CD4-positive, alpha-beta T cell treated with Interleukin-15 for 4 hours (primary cell): ENCODE data around the gene CFAP77.

Source experiments
- DNase-seq: peaks from one replicate; pipeline ENCODE4 v3.0.0-alpha.2; 2020; ENCODE audit warnings: low spot score

Gene CFAP77

GRCh38 chr9:132517815-132518550 lies 108.0 kb downstream of the CFAP77 start:
- DNase-seq, result no peak

DNA sequence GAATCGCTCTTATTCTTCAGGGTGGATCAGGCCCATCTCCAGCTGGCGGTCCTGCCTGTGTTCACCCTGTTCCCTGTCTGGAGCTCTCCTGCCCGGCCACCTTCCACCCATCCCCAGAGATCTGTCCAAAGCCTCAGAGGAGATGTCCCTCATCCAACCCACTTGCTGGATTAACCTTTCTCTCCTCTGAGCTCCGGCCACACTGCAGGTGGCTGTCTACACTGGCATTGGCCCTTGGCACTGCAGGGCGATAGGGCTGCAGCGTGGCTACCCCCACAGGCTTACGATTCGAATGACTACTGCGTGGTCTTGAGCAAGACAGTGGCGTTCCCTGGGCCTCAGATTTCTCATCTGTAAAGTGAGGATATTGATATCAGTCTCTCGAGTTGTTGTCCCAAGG lies 108.6 kb downstream of the CFAP77 start:
- no peak for DNase-seq

- DNase-seq, result no peak
Observed at GRCh38 chr9:132519033-132519432, 109.0 kb downstream of the CFAP77 start.

GRCh38 chr9:132520612-132521011 lies 110.6 kb downstream of the CFAP77 start:
- DNase-seq, result no peak

DNA sequence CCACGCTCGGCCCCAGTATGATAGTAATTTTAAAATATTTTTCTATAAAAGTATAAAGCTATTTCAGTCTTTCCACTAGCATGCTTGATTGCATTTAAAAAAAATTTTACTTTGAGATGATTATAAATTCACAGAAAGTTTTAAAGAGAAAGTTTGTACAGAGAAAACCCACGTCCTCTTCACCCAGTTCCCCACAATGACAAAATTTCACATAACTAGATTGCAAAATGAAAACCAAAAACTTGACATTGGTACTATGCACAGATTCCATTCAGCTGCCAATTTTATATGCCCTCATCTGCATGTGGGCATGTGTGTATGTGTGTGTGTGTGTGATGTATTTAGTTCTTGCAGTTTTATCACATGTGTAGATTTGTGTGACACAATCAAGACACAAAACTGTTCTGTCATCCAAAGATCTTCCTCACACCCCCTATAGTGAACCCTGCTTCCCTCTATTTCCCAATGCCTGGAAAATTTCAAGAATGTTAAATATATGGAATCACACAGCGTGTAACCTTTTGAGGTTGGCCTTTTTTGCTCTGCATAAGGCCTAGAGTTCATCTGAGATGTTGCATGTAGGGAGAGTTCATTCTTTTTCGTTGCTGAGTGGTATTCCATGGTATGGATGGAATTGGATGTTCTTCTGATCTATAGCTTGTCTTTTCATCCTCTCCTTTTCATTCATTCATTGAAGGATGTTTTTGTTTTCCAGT lies 115.5 kb downstream of the CFAP77 start:
- no peak for DNase-seq

DNA sequence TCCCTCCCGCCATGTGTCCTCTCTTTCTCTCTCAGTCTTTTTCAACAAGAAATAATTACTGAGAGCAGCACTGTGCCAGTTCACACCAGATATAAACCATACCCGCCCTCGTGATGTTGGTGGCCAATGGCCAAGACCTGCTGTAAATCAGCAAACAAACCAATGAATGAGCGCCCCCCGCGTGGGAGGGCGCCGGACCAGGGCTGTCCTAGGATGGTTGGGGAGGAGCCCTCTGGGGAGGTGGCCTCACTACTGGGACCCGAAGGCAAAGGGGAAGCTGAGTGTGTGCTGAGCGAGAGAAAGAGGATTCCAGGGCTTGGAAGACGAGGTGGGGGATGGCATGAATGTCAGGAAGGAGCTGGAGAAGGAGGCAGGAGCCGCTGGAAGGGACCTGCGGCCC lies 121.2 kb downstream of the CFAP77 start:
- DNase-seq, result no peak

- DNase-seq, result no peak
Observed at GRCh38 chr9:132531710-132532570, 121.9 kb downstream of the CFAP77 start.

- DNase-seq, result no peak
Observed at GRCh38 chr9:132534832-132535231, 124.8 kb downstream of the CFAP77 start.

DNA sequence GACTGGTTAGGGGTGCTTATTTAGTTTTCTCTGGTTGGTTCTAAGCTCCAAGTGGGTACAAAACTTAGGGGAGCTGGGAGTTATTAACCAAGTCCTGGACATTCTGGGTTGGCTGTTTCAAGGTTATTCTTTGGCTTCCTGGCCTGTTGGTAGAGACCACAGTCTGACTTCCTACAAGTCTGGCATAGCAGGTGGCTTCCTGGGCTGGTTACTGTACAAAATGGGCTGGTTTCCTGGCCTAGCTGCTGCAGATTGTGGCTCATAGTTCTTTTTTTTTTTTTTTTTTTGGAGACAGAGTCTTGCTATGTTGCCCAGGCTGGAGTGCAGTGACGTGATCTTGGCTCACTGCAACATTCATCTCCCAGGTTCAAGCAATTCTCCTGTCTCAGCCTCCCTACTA lies 126.1 kb downstream of the CFAP77 start:
- no peak for DNase-seq

DNA sequence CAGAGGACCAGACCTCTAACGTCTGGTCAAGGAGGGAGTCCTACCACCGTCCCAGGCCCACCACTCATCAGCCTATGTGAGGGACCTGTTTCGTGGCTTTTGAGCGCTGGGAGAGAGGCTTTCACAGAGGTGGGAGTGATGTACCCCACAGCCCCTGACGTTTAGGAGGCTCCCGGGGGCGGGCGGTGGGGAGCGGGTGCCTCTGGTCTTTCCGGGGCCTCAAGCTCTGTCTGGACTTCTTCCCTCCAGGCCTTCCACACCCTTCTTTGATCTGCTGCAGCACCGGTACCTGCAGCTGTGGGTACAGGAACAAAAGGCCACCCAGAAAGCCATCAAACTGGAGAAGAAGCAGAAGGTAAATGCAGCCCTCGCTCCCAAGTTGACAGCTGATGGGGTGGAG lies 127.3 kb downstream of the CFAP77 start:
- no peak for DNase-seq

DNA sequence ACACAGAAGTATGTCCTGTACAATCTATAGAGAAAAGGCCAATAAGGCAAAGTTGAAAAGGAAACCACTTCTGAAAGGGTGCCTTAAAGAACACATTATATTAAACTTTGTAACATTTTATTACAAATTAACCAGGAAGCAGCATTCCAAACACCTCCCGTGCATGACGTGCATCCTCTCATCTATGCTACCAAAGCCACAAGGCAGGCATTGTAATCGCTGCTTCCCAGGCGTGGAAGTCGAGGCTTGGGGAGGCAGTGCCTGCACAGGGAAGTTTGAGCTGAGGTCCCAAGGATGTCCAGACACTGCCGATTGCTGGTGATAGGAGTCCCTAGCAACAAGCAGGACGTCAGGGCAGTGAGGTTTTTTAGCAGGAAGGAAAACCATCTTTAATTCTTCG lies 128.1 kb downstream of the CFAP77 start:
- no peak for DNase-seq

DNA sequence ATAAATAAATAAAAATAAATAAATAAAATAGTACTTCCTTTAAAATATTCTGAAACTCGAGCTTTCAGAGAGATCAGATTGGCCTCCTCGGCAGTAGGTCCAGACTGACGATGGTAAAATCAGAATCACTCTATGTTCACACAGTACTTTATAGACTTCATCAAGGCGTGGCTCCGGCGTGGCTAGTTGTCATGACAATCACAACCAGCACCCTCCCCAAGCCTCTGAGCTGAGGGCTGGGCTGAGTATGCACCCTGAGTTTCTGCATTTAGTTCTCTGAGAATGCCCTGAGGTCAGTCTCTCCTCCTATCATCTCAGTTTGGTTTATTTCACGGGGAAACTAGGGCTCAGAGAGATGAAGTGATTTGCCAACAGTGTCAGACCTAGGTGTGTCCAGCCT lies 129.1 kb downstream of the CFAP77 start:
- no peak for DNase-seq

DNA sequence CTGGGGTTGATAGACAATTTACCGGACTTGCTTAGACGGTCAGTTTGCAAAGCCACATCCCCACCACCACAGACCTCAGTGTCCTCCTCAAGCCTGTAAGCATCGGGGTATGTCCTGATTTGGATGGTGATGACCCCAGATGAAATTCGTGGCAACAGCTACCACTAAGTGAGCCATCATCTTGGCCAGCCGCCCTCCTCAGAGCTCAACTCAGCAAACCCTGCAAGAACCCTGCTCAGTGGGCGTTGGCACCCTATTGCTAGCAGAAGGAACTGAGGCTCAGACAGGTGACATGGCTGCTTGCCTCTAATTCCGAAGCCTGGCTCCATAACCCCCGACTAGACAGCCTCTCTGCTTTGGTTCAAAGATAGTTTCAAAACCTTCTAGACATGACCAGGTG lies 131.0 kb downstream of the CFAP77 start:
- DNase-seq, result no peak

DNA sequence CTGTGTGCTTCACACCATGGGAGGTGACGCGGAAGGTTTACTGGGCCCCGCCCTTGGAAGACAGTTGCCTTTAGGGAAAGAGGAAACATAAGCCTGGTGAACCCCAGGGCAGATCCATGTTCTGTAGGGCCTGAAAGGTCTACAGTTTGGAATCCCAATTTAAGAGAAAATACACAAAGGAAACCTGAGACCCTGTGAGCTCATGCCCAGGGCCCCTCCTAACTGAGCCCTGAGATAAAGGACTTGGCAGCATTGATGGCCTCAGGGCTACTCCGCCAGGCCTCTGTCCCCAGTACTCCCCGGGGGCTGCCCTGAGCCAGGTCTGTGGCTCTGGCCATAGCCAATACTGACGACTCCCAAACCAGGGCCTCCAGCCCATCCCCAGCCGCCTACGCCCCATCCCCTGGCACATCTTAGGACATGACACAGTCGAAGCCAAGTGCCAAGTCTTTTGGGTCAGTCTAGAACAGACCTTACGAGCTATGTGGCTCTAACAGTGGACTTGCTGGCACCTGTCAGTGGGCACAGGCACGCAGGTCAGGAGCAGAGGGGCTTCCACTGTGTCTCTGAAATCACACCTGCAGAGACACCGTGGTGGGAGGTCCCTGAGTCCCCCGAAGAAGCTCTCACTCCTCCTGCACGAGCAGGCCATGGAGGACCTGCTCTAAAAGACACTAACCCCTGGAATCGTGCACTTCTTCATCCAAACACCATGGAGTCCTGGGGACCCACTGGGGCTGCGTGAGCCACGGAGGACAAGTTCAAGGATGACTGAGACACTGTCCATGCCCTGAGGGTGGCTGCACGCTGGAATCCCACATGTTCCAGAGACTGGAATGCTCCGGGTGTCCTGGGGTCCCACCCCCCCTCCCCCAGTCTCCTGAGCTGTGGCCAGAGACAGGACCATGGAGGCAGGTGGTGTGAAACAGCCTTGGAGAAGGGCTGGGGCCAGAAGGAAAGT lies 132.1 kb downstream of the CFAP77 start:
- DNase-seq, result no peak

- DNase-seq, result no peak
Observed at GRCh38 chr9:132543251-132543650, 133.2 kb downstream of the CFAP77 start.

DNA sequence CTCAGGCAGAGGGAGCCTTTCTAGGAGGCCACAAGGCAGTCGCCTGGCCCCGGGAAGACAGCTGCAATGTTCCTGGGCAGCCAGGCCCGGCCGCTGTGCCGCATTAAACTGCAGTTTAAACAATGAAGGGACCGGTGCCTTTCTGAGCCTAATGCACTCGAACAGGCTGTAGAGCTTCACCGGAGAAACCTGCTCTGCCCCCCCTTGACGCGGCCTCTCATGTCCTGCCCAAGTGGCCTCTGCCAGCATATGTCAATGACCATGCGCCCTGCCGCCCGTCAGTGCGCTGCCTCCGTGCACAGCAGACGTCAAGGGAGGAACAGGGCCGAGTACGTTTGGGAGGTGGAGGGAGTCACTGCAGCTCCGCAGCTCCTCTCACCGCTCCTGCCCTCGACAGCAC lies 133.9 kb downstream of the CFAP77 start:
- DNase-seq, result no peak

GRCh38 chr9:132545578-132545977 lies 135.6 kb downstream of the CFAP77 start:
- DNase-seq, result no peak

DNA sequence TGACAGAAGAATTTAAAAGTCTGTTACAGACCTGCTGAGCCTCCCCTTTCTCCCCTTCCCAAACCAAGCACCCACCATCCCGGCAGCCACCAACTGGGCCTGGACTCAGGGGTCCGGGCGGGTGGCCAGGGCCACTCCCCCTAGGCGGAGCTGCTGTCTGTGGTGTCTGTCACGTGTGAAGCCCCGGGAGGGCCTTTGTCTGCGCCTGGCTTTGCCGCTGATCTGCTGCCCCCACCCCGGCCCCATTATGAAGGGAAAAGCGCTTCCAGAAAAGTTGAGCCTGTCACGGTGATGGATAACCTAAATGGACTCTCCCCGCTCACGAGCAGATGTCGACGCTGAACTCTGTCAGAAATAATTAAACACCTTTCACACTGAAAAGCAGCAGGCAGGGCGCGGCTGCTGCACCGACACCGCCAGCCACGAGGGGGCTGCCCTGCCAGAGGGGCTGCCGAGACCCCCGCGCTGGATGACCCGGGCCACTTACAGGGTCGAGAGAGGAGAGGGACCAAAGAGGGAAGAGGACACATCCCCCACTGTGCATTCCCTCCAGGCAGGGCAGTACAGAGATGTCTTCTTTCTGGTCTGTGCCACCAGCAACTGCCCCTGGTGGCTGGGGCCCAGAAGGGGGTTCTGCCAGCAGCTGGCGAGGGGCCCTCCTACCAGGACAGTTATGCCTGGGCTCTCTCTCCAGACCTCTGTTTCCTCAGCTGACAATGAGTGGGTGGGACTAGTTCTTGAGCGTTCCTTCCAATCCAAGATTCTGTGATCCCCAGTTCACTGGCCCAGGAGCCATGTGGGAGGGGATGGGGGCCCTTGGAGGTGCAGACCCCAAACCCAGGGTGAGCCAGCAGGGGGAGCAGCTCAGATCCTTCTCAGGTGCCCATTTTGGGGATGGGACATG lies 136.4 kb downstream of the CFAP77 start:
- no peak for DNase-seq

- no peak for DNase-seq
Observed at GRCh38 chr9:132547052-132547431, 137.0 kb downstream of the CFAP77 start.

DNA sequence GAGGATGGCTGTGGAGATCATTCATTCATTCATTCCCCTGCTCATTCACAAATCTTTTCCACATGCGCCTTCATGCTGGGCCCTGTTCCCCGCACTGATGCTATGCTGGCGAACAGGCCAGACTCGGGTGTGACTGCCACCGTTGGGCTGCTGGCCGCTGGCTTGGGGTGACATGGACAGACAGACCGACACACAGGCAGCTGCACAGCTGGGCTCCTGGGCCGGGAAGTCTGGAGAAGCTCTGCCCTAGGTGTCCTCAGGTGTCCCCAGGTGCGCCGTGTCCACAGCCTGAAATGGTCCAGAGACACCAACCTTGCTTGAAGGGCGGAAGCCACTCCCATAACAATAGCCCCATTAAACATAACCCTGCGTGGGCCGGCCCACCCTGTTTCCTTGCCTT lies 137.4 kb downstream of the CFAP77 start:
- no peak for DNase-seq
